Gastroesophageal sphincter (tissue), 3 donors: ENCODE data around the gene TPCN1.

Source experiments
- CTCF ChIP-seq, 4 experiments: fragments of 200-600 bp in 2 of 4; fragments of 450-650 bp in 2 of 4; sonication (generic) in 1 of 4; IDR thresholded peaks; one replicate each; pipeline ENCODE4 v1.5.1; 2017 to 2019; ENCODE audit warnings: antibody characterized with exemption in 4 of 4, mild to moderate bottlenecking in 2 of 4, moderate library complexity in 2 of 4
- EP300 ChIP-seq: sonication (generic); formaldehyde crosslinking; IDR thresholded peaks from one replicate; pipeline ENCODE4 v1.6.1; 2017; ENCODE audit warnings: antibody characterized with exemption, mild to moderate bottlenecking
- POLR2A ChIP-seq, 2 donors: fragments of 450-650 bp; IDR thresholded peaks; one replicate each; pipeline ENCODE4 v1.6.1; 2017; ENCODE audit warnings: antibody characterized with exemption in 2 of 2, mild to moderate bottlenecking in 2 of 2, moderate library complexity in 1 of 2

GRCh38 chr12:113244478-113244958, 23.3 kb downstream of the TPCN1 start:
- no peak for TF ChIP-seq CTCF (IDR thresholded peaks at IDR 0.05)
- no peak for TF ChIP-seq EP300
- TF ChIP-seq POLR2A (IDR thresholded peaks at IDR 0.05): no peak
